Fibroblast of lung (primary cell): ENCODE data around the gene PKNOX2.

Source experiments
- CTCF ChIP-seq, 2 donors: IDR thresholded peaks in 1 of 2; conservative IDR thresholded peaks in 1 of 2; 1 replicate in 1 of 2; 2 replicates in 1 of 2; pipeline ENCODE4 v1.5.1; 2011 to 2012; ENCODE audit warnings: low read length in 2 of 2, control low read depth in 1 of 2, inconsistent platforms in 1 of 2, low read depth in 1 of 2, mild to moderate bottlenecking in 1 of 2
- EZH2 ChIP-seq: IDR thresholded peaks from 2 replicates; pipeline ENCODE4 v1.5.1; 2012; ENCODE audit warnings: low read length, control low read depth, mild to moderate bottlenecking; ENCODE audit errors: missing control alignments

GRCh38 chr11:125180413-125181305, 16.1 kb downstream of the PKNOX2 start:
- no peak for TF ChIP-seq CTCF (conservative IDR thresholded peaks at IDR 0.05 in 1 of 2, IDR thresholded peaks at IDR 0.05 in 1 of 2; ENCODE audit: low read depth in 1 of 2, low read length in 2 of 2)
- no peak for TF ChIP-seq EZH2
